ENCODE measurements around the gene MLLT3. TPM values are rescaled to one million over a fixed set of nuclear protein-coding genes. Genes with fewer than 3 reads are reported as not detected.

MLLT3 gene
- total RNA-seq, 6 experiments from 2014 or later = 0.43 to 2.5 (median 1.2) TPM

GRCh38 chr9:20436476-20437195 is 185.7 kb downstream of the MLLT3 start:
- intact Hi-C loops (cut with DNase I) = no loop called here
- no peaks in the 10 kb centered on the region for H3K9me3 ChIP-seq
- WGBS (ENCODE audit: insufficient coverage, low coverage, low lambda C conversion rate, missing lambda C conversion rate) = 76% methylated on average over 1 of the region's 1 CpG
- no peak for TF ChIP-seq POLR2A (IDR thresholded peaks at IDR 0.05)
- TF ChIP-seq CTCF (IDR thresholded peaks at IDR 0.05) = no peak
- no peak overlapping the region for H3K27ac ChIP-seq
- H3K4me3 ChIP-seq = no peak overlapping the region
- H3K27me3 ChIP-seq = no peaks in the 10 kb centered on the region
- DNase-seq = no peak
- no peak for ATAC-seq
- H3K36me3 ChIP-seq = no peaks in the 10 kb centered on the region
- no peaks in the 10 kb centered on the region for H3K4me1 ChIP-seq

GRCh38 chr9:20428976-20429375 is 193.3 kb downstream of the MLLT3 start:
- H3K4me1 ChIP-seq = no peaks in the 10 kb centered on the region
- no peak for ATAC-seq
- no peaks in the 10 kb centered on the region for H3K27me3 ChIP-seq
- no peaks in the 10 kb centered on the region for H3K9me3 ChIP-seq
- H3K4me3 ChIP-seq = no peak overlapping the region
- 56% methylated on average over 1 of the region's 1 CpG for WGBS (ENCODE audit: insufficient coverage, low coverage, low lambda C conversion rate, missing lambda C conversion rate)
- intact Hi-C loops (cut with DNase I) = no loop called here
- H3K27ac ChIP-seq = no peak overlapping the region
- H3K36me3 ChIP-seq = no peaks in the 10 kb centered on the region
- no peak for DNase-seq
- TF ChIP-seq POLR2A (IDR thresholded peaks at IDR 0.05) = no peak
- no peak for TF ChIP-seq CTCF (IDR thresholded peaks at IDR 0.05)

GRCh38 chr9:20427359-20427758 is 194.9 kb downstream of the MLLT3 start:
- Histone ChIP-seq H3K27ac (no peak overlapping the region), H3K4me1 (no peaks in the 10 kb centered on the region), H3K4me3 (no peak overlapping the region), H3K36me3 (no peaks in the 10 kb centered on the region), H3K9me3 (no peaks in the 10 kb centered on the region), H3K27me3 (no peaks in the 10 kb centered on the region)
- WGBS (ENCODE audit: insufficient coverage, low coverage, low lambda C conversion rate, missing lambda C conversion rate) = no CpG with 5 or more reads among the region's 1 CpG
- ATAC-seq = no peak
- intact Hi-C loops (cut with DNase I) = no loop called here
- DNase-seq = no peak
- TF ChIP-seq CTCF (IDR thresholded peaks at IDR 0.05) = no peak
- TF ChIP-seq POLR2A (IDR thresholded peaks at IDR 0.05) = no peak

GRCh38 chr9:20426019-20426418 is 196.3 kb downstream of the MLLT3 start:
- Histone ChIP-seq H3K4me3 (no peak overlapping the region), H3K4me1 (no peaks in the 10 kb centered on the region), H3K27ac (no peak overlapping the region), H3K27me3 (no peaks in the 10 kb centered on the region), H3K9me3 (no peaks in the 10 kb centered on the region), H3K36me3 (no peaks in the 10 kb centered on the region)
- DNase-seq (no peak), ATAC-seq (no peak)
- 68% methylated on average over 2 of the region's 2 CpGs for WGBS (ENCODE audit: insufficient coverage, low coverage, low lambda C conversion rate, missing lambda C conversion rate)
- intact Hi-C loops (cut with DNase I) = no loop called here
- TF ChIP-seq POLR2A (IDR thresholded peaks at IDR 0.05) (no peak), CTCF (IDR thresholded peaks at IDR 0.05) (no peak)

Measured in right lobe of liver (tissue), 6 donors.